ENCODE measurements around the gene VSTM5. TPM values are rescaled to one million over a fixed set of nuclear protein-coding genes. Genes with fewer than 3 reads are reported as not detected.

VSTM5 gene
- under 0.01 and 0.43 TPM in 2 replicates for total RNA-seq

GRCh38 chr11:93850594-93851018, at the start of gene VSTM5:
Gene VSTM5, minus strand, starts transcription at chr11:93850618. Its CDS starts 116 bp downstream, at chr11:93850502.

GRCh38 chr11:93784145-93784934, 66.1 kb downstream of the VSTM5 start, which contains the start of gene MED17:
Gene MED17, plus strand, starts transcription at chr11:93784282. Its CDS starts 232 bp downstream, at chr11:93784514.

Other genes with a start within 250 kb of the VSTM5 start
- 9.2 and 14.3 TPM in 2 replicates for gene CEP295, start 188.9 kb downstream of the VSTM5 start, total RNA-seq
- 153 and 225 TPM in 2 replicates for gene TAF1D, start 109.1 kb downstream of the VSTM5 start, total RNA-seq
- gene C11orf54, start 108.9 kb downstream of the VSTM5 start, total RNA-seq = 11.0 and 32.8 TPM in 2 replicates
- gene MED17, start 66.3 kb downstream of the VSTM5 start, total RNA-seq = 23.9 and 37.7 TPM in 2 replicates
- gene HEPHL1, start 170.7 kb upstream of the VSTM5 start, total RNA-seq = 0.64 and 10.3 TPM in 2 replicates